ENCODE measurements around the gene YWHAE. TPM values are rescaled to one million over a fixed set of nuclear protein-coding genes. Genes with fewer than 3 reads are reported as not detected.

YWHAE gene
- total and polyA plus RNA-seq, 2 of the 4 experiments (the other 2 are of a cell fraction): 358 to 774 TPM

DNA sequence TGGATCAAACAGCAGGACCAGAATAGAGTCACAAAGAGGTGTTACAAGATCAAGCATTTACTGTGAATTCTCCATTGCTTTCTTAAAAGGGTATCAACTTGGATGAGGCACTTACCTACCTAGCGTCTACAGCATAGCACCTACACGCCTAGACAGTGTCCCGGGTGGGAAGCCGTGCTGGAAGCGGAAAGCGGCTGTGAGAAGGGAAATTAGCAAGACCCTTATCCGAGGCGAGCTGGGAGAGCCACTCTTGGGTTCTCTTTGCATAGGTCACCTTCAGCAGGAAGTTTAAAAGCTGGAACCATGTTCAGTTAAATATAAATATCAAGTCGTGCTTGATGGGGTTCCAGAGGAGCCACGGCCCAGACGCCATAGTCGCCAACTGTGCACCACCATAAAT lies 74.3 kb downstream of the YWHAE start:
- H4K5ac ChIP-seq (ENCODE audit: low read depth, low read length): no peak overlapping the region
- no peaks in the 10 kb centered on the region for H3K9me1 ChIP-seq (ENCODE audit: insufficient read depth, low read length)
- H3K18ac ChIP-seq (ENCODE audit: low read depth, low read length): no peak overlapping the region
- no peak overlapping the region for H2BK120ac ChIP-seq (ENCODE audit: low read depth, low read length)
- H3K27ac ChIP-seq (ENCODE audit: insufficient read depth, low read length): no peak overlapping the region
- no peak overlapping the region for H3K4me3 ChIP-seq (ENCODE audit: insufficient read depth, low read depth, low read length)
- no peaks in the 10 kb centered on the region for H3K4me1 ChIP-seq (ENCODE audit: control insufficient read depth, insufficient read depth, low read length)
- ATAC-seq (ENCODE audit: low read depth): no peak
- H2AK9ac ChIP-seq (replicated peaks; ENCODE audit: low read depth, low read length, poor library complexity): no peak overlapping the region
- no peak overlapping the region for H2BK20ac ChIP-seq (ENCODE audit: low read depth, low read length)
- no TSS peak for BruUV-seq (replicated peaks)
- no peak overlapping the region for H2AFZ ChIP-seq (replicated peaks; ENCODE audit: low read length, poor library complexity)
- no peak overlapping the region for H3K23ac ChIP-seq (ENCODE audit: low read depth, low read length)
- H2BK5ac ChIP-seq (ENCODE audit: low read depth, low read length, poor library complexity, severe bottlenecking): no peak overlapping the region
- no peak overlapping the region for H3K4ac ChIP-seq (ENCODE audit: low read depth, low read length)
- H4K91ac ChIP-seq (ENCODE audit: insufficient read depth, low read depth, low read length): no peak overlapping the region
- H4K20me1 ChIP-seq (ENCODE audit: insufficient read depth, low read length): no peaks in the 10 kb centered on the region
- H4K8ac ChIP-seq (ENCODE audit: low read depth in 2 of 2, low read length in 2 of 2): no peak overlapping the region
- no peak overlapping the region for H3K4me2 ChIP-seq (ENCODE audit: low read depth, low read length)
- no peak overlapping the region for H2AK5ac ChIP-seq (ENCODE audit: low read depth, low read length)
- H3K36me3 ChIP-seq (ENCODE audit: control insufficient read depth, insufficient read depth, low read length): no peaks in the 10 kb centered on the region
- H3K27me3 ChIP-seq (ENCODE audit: control insufficient read depth, insufficient read depth, low read length): peaks cover 4% of the 10 kb centered on the region; the same call in 1 of the 2 replicates
- dilution Hi-C loops (cut with HindIII; ENCODE audit: low sequenced_read_pairs, unreplicated experiment): no loop called here
- 80% methylated on average over 5 of the region's 12 CpGs; no CpG with 5 or more reads in 1 of the 2 experiments for WGBS, 2 experiments (ENCODE audit: extremely low coverage in 2 of 2, insufficient read length in 1 of 2)
- no peak for TF ChIP-seq MAZ (IDR thresholded peaks at IDR 0.05; ENCODE audit: borderline replicate concordance, low read depth, low read length)
- TF ChIP-seq CHD1 (IDR thresholded peaks at IDR 0.05; ENCODE audit: low read depth, low read length): no peak
- TF ChIP-seq, protein P1, sequence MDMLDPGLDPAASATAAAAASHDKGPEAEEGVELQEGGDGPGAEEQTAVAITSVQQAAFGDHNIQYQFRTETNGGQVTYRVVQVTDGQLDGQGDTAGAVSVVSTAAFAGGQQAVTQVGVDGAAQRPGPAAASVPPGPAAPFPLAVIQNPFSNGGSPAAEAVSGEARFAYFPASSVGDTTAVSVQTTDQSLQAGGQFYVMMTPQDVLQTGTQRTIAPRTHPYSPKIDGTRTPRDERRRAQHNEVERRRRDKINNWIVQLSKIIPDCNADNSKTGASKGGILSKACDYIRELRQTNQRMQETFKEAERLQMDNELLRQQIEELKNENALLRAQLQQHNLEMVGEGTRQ (IDR thresholded peaks at IDR 0.05; ENCODE audit: low read depth, low read length): no peak
- no peak for TF ChIP-seq MAFK (IDR thresholded peaks at IDR 0.05; ENCODE audit: low read depth, low read length)
- no peak for TF ChIP-seq RCOR1 (IDR thresholded peaks at IDR 0.05; ENCODE audit: insufficient replicate concordance, low read length)
- TF ChIP-seq, protein P2, sequence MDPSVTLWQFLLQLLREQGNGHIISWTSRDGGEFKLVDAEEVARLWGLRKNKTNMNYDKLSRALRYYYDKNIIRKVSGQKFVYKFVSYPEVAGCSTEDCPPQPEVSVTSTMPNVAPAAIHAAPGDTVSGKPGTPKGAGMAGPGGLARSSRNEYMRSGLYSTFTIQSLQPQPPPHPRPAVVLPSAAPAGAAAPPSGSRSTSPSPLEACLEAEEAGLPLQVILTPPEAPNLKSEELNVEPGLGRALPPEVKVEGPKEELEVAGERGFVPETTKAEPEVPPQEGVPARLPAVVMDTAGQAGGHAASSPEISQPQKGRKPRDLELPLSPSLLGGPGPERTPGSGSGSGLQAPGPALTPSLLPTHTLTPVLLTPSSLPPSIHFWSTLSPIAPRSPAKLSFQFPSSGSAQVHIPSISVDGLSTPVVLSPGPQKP (IDR thresholded peaks at IDR 0.05; ENCODE audit: borderline replicate concordance, low read depth, low read length): no peak
- TF ChIP-seq NFE2L2 (IDR thresholded peaks at IDR 0.05; ENCODE audit: low read depth, low read length): no peak
- TF ChIP-seq RAD21 (IDR thresholded peaks at IDR 0.05; ENCODE audit: low read length): no peak
- no peak for TF ChIP-seq RFX5 (IDR thresholded peaks at IDR 0.05; ENCODE audit: low read depth, low read length)
- no peak for TF ChIP-seq BHLHE40 (IDR thresholded peaks at IDR 0.05; ENCODE audit: low read depth, low read length)
- TF ChIP-seq, protein P3, sequence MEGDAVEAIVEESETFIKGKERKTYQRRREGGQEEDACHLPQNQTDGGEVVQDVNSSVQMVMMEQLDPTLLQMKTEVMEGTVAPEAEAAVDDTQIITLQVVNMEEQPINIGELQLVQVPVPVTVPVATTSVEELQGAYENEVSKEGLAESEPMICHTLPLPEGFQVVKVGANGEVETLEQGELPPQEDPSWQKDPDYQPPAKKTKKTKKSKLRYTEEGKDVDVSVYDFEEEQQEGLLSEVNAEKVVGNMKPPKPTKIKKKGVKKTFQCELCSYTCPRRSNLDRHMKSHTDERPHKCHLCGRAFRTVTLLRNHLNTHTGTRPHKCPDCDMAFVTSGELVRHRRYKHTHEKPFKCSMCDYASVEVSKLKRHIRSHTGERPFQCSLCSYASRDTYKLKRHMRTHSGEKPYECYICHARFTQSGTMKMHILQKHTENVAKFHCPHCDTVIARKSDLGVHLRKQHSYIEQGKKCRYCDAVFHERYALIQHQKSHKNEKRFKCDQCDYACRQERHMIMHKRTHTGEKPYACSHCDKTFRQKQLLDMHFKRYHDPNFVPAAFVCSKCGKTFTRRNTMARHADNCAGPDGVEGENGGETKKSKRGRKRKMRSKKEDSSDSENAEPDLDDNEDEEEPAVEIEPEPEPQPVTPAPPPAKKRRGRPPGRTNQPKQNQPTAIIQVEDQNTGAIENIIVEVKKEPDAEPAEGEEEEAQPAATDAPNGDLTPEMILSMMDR (conservative IDR thresholded peaks at IDR 0.05; ENCODE audit: low read depth, low read length): no peak
- TF ChIP-seq FOS (IDR thresholded peaks at IDR 0.05; ENCODE audit: low read depth, low read length): no peak
- TF ChIP-seq SMC3 (IDR thresholded peaks at IDR 0.05; ENCODE audit: low read depth, low read length): no peak
- TF ChIP-seq CEBPB (IDR thresholded peaks at IDR 0.05; ENCODE audit: low read depth, low read length): no peak
- TF ChIP-seq MXI1 (IDR thresholded peaks at IDR 0.05; ENCODE audit: borderline replicate concordance, low read depth, low read length): no peak
- DNase-seq: no peak
- POLR2A ChIA-PET (ENCODE audit: unreplicated experiment): no interaction called here
- H3K14ac ChIP-seq (replicated peaks; ENCODE audit: low read depth, low read length): no peak overlapping the region
- intact Hi-C loops (cut with micrococcal nuclease): no loop called here
- in situ Hi-C loops (cut with MboI; ENCODE audit: low sequenced_read_pairs): no loop called here
- no peak overlapping the region for H3K56ac ChIP-seq (ENCODE audit: extremely low read depth, insufficient read depth, low read length)
- H3K79me1 ChIP-seq (ENCODE audit: low read depth in 1 of 2, low read length in 2 of 2): no peaks in the 10 kb centered on the region
- H3K9ac ChIP-seq (ENCODE audit: low read depth, low read length): no peak overlapping the region
- CTCF ChIA-PET: no interaction called here
- no peaks in the 10 kb centered on the region for H3K9me3 ChIP-seq (ENCODE audit: control insufficient read depth, insufficient read depth, low read length)
- no peak overlapping the region for H2BK15ac ChIP-seq (ENCODE audit: low read depth, low read length)
